ENCODE data around the gene RAB43. TPM values are rescaled to one million over a fixed set of nuclear protein-coding genes. Genes with fewer than 3 reads are reported as not detected.

The RAB43 gene
- total RNA-seq, 4 donors from 2014 or later = 12.8 to 18.5 (median 16.3) TPM

- TF ChIP-seq CTCF (IDR thresholded peaks at IDR 0.05) = no peak
- ATAC-seq (ENCODE audit: low FRiP score) (no peak), DNase-seq (ENCODE audit: low spot score) (no peak)
These were observed 58.4 kb downstream of the RAB43 start for GRCh38 chr3:129063091-129063640.

GRCh38 chr3:129061888-129062834, 59.4 kb downstream of the RAB43 start:
- no peak for ATAC-seq (ENCODE audit: low FRiP score)
- no peak for TF ChIP-seq CTCF (IDR thresholded peaks at IDR 0.05)
- no peak for DNase-seq (ENCODE audit: low spot score)

GRCh38 chr3:129061023-129061887, 60.3 kb downstream of the RAB43 start:
- no peak for TF ChIP-seq CTCF (IDR thresholded peaks at IDR 0.05)
- ATAC-seq (ENCODE audit: low FRiP score) (no peak), DNase-seq (ENCODE audit: low spot score) (no peak)

- no peak for DNase-seq (ENCODE audit: low spot score)
- ATAC-seq (ENCODE audit: low FRiP score) = no peak
- no peak for TF ChIP-seq CTCF (IDR thresholded peaks at IDR 0.05)
These were observed 61.2 kb downstream of the RAB43 start, which contains the start of gene GP9 for GRCh38 chr3:129060276-129061022. GP9 (plus strand) TSS chr3:129060779; CDS start chr3:129061740, 961 bp downstream.

- no peak for ATAC-seq (ENCODE audit: low FRiP score)
- TF ChIP-seq CTCF (IDR thresholded peaks at IDR 0.05) = no peak
- no peak for DNase-seq (ENCODE audit: low spot score)
These were observed 62.2 kb downstream of the RAB43 start for GRCh38 chr3:129059311-129059958.
